Fibroblast of gingiva (primary cell): ENCODE data around the gene CDC40.
"Not testable (repeated sequence)": the region's sequence is repeated elsewhere in the genome, so short reads cannot be mapped to it uniquely, and the experiment has no call there.

Source experiments
- DNase-seq: peaks from one replicate; pipeline ENCODE4 v3.0.0-alpha.2; 2011; ENCODE audit warnings: low read depth

The CDC40 gene

GRCh38 chr6:110201151-110201884 is 21.1 kb downstream of the CDC40 start:
- no peak for DNase-seq

- no peak for DNase-seq
Observed at GRCh38 chr6:110207652-110208051, 27.4 kb downstream of the CDC40 start.

GRCh38 chr6:110211753-110212152 is 31.5 kb downstream of the CDC40 start:
- no peak for DNase-seq

- no peak for DNase-seq
Observed at GRCh38 chr6:110214338-110214737, 34.1 kb downstream of the CDC40 start.

GRCh38 chr6:110216140-110216539 is 35.9 kb downstream of the CDC40 start:
- no peak for DNase-seq

- no peak for DNase-seq
Observed at GRCh38 chr6:110217266-110217665, 37.0 kb downstream of the CDC40 start.

- DNase-seq = peak; percentile 41
Observed at GRCh38 chr6:110221738-110222137, 41.5 kb downstream of the CDC40 start.

- DNase-seq = no peak
Observed at GRCh38 chr6:110226261-110226660, 46.0 kb downstream of the CDC40 start.

- peak; percentile 83 for DNase-seq
Observed at GRCh38 chr6:110232450-110232849, 52.2 kb downstream of the CDC40 start.

GRCh38 chr6:110233770-110234374 is 53.6 kb downstream of the CDC40 start:
- DNase-seq = peak; percentile 20

- DNase-seq = not testable (repeated sequence)
Observed at GRCh38 chr6:110236007-110236406, 55.8 kb downstream of the CDC40 start.

GRCh38 chr6:110239526-110240274 is 59.5 kb downstream of the CDC40 start:
- no peak for DNase-seq

- DNase-seq = not testable (repeated sequence)
Observed at GRCh38 chr6:110244621-110245020, 64.4 kb downstream of the CDC40 start.

- no peak for DNase-seq
Observed at GRCh38 chr6:110246378-110246777, 66.2 kb downstream of the CDC40 start.

GRCh38 chr6:110246900-110247546 is 66.8 kb downstream of the CDC40 start:
- no peak for DNase-seq

- no peak for DNase-seq
Observed at GRCh38 chr6:110250058-110250457, 69.8 kb downstream of the CDC40 start.

- no peak for DNase-seq
Observed at GRCh38 chr6:110250838-110251237, 70.6 kb downstream of the CDC40 start.

GRCh38 chr6:110255211-110255750 is 75.1 kb downstream of the CDC40 start:
- peak; percentile 7 for DNase-seq

GRCh38 chr6:110256366-110256765 is 76.1 kb downstream of the CDC40 start:
- DNase-seq = no peak

- no peak for DNase-seq
Observed at GRCh38 chr6:110265273-110265672, 85.0 kb downstream of the CDC40 start.

- no peak for DNase-seq
Observed at GRCh38 chr6:110266996-110267395, 86.8 kb downstream of the CDC40 start.

- no peak for DNase-seq
Observed at GRCh38 chr6:110269623-110270022, 89.4 kb downstream of the CDC40 start.
